ENCODE measurements around the gene PSD.

The PSD gene

DNA sequence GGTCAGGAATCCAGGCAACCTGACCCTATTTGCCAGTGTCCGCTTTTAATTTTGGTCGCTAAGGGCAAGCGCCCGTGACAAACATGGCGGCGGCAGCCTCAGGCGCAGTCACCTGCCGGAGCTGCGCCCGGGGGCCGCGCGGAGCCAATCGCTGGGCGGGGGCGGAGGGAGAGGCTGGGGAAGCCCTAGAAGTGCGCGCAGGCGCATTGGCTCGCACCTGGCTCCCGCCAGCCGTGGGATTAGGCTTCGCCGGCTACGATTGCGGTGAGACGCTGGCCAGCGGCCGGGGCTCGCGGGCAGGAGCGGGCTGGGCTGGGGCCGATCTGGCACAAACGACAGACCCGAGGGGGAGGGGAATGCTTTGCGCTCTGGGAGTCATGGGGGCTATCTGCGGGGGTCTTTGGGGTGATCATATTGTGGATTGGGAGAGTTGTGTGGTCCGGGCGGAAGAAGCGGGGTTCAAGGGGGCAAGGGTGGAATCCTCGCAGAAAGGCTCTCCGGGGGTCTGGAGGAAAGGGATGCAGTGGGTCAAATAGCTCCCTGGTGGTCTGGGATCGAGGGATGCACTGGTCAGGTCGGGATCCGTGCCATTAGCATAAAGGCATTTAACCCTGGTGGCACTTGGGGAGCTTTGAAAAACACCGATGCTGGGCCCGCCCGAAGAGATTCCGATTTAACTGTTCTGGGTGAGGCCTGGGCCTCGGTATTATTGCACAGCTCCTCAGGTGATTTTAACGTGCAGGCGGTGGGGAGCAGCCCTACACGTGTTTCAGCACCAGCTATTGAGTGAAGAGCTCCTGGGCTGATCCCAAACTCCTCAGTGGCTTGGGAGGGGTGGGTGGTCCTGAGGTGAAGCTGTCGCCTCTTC is 42.8 kb upstream of the PSD start (continued):
- TF ChIP-seq, protein P1, sequence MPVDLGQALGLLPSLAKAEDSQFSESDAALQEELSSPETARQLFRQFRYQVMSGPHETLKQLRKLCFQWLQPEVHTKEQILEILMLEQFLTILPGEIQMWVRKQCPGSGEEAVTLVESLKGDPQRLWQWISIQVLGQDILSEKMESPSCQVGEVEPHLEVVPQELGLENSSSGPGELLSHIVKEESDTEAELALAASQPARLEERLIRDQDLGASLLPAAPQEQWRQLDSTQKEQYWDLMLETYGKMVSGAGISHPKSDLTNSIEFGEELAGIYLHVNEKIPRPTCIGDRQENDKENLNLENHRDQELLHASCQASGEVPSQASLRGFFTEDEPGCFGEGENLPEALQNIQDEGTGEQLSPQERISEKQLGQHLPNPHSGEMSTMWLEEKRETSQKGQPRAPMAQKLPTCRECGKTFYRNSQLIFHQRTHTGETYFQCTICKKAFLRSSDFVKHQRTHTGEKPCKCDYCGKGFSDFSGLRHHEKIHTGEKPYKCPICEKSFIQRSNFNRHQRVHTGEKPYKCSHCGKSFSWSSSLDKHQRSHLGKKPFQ (tag by site-specific recombination; IDR thresholded peaks at IDR 0.05), result no peak
- no peak for TF ChIP-seq ZNF366 (tag by site-specific recombination; conservative IDR thresholded peaks at IDR 0.05)
- no peak for TF ChIP-seq ZNF175 (tag by site-specific recombination; IDR thresholded peaks at IDR 0.05)

DNA sequence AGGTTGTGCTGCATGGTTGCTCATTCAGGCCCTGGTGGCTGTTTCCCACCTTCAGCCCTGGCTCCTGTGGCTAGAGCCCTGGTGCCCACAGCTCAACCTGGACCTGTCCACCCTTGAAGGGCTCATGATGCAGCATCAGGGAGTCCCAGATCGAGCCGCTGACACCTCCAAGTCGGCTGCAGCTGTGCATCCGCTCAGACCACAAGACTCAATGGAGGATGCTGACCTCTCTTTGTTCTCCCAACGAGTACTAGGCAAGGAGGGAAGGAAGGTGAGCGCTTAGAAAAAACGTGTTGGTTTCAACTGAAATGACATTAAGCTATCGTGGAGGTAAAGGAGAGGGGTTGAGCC is 42.2 kb upstream of the PSD start:
- ChIA-PET POLR2A (interaction anchor here (0.7 to 4.6 kb wide), 6 partner anchors 9 to 65 kb away, joined by 3 to 39 read pairs (median 6); partner anchors contain the start of genes C10orf95, CUEDC2, FBXL15 and NFKB2), CTCF (interaction anchor here (0.7 to 3.9 kb wide), 5 partner anchors 18 to 231 kb away, joined by 3 to 17 read pairs (median 4); no protein-coding TSS in a partner anchor)
- H3K27ac ChIP-seq (ENCODE audit: extremely low read depth, low read depth, low read length), result no peak overlapping the region; the same call in 1 of the 2 replicates

DNA sequence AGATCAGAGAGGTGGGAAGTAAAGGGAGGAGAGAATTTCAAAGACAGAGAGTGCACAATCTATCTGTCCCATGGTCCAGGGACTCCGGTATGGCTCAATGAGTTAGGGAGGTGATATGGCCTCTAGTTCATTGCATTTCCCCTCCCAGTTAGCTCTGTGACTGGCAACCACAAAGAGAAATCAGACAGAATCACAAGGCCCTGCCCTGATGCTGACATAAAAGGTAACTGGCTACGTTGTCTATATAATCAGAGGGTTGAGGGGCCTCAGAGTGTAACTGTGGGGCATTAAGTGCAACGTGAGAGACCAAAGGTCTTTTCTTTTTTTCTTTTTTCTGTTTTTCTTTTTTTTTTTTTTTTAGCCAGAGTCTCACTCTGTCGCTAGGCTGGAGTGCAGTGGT is 40.1 kb upstream of the PSD start:
- no peak for TF ChIP-seq ZNF324 (tag by site-specific recombination; IDR thresholded peaks at IDR 0.05)
- 0 out of 2 replicates have a peak, but pooled peaks have one; percentile 29 for TF ChIP-seq ZNF600 (tag by site-specific recombination; IDR thresholded peaks at IDR 0.05)
- POLR2A ChIA-PET, result interaction anchor here (4.6 kb wide), 1 partner anchor 7 kb away, joined by 39 read pairs; the partner anchor contains the start of gene C10orf95
- CTCF ChIA-PET, result interaction anchor here (0.6 kb wide), 2 partner anchors 40 to 137 kb away, joined by 3 to 5 read pairs; no protein-coding TSS in a partner anchor
- peaks cover 5 to 14% of the 10 kb centered on the region in 2 experiments; a peak in 2 of 3 replicates for H3K36me3 ChIP-seq (ENCODE audit: control insufficient read depth in 2 of 2, insufficient read depth in 1 of 2, low read length in 2 of 2)
- no peaks in the 10 kb centered on the region for H3K9me3 ChIP-seq (ENCODE audit: control insufficient read depth, insufficient read depth, low read depth, low read length)
- H3K4me3 ChIP-seq (ENCODE audit: low read depth, low read length), result no peak overlapping the region
- 0 out of 2 replicates have a peak, but pooled peaks cover 2% of the 10 kb centered on the region for H3K4me1 ChIP-seq (ENCODE audit: control insufficient read depth, insufficient read depth, low read length)
- H3K27ac ChIP-seq (ENCODE audit: extremely low read depth, low read depth, low read length), result no peak overlapping the region

More for the DNA sequence above, 42.2 kb upstream of the PSD start:
- Histone ChIP-seq H3K4me1 (ENCODE audit: control insufficient read depth, insufficient read depth, low read length) (0 out of 2 replicates have a peak, but pooled peaks cover 2% of the 10 kb centered on the region), H3K4me3 (ENCODE audit: low read depth, low read length) (no peak overlapping the region), H3K9me3 (ENCODE audit: control insufficient read depth, insufficient read depth, low read depth, low read length) (no peaks in the 10 kb centered on the region), H3K36me3 (ENCODE audit: control insufficient read depth in 2 of 2, insufficient read depth in 1 of 2, low read length in 2 of 2) (peaks cover 0 to 6% of the 10 kb centered on the region in 2 experiments; a peak in 2 of 3 replicates)
- TF ChIP-seq, protein P1 (tag by site-specific recombination; IDR thresholded peaks at IDR 0.05), result no peak
- TF ChIP-seq, protein P2, sequence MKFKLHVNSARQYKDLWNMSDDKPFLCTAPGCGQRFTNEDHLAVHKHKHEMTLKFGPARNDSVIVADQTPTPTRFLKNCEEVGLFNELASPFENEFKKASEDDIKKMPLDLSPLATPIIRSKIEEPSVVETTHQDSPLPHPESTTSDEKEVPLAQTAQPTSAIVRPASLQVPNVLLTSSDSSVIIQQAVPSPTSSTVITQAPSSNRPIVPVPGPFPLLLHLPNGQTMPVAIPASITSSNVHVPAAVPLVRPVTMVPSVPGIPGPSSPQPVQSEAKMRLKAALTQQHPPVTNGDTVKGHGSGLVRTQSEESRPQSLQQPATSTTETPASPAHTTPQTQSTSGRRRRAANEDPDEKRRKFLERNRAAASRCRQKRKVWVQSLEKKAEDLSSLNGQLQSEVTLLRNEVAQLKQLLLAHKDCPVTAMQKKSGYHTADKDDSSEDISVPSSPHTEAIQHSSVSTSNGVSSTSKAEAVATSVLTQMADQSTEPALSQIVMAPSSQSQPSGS (tag by site-specific recombination; IDR thresholded peaks at IDR 0.05; ENCODE audit: low read depth), result no peak
- TF ChIP-seq ZBTB20 (tag by site-specific recombination; IDR thresholded peaks at IDR 0.05) (no peak), ZSCAN30 (tag by site-specific recombination; IDR thresholded peaks at IDR 0.05) (no peak), ZNF555 (tag by site-specific recombination; conservative IDR thresholded peaks at IDR 0.05) (no peak), PRDM1 (tag by site-specific recombination; IDR thresholded peaks at IDR 0.05) (no peak), HOXD13 (CRISPR knock-in tag; IDR thresholded peaks at IDR 0.05; ENCODE audit: borderline replicate concordance) (no peak), ZNF433 (tag by site-specific recombination; IDR thresholded peaks at IDR 0.05; ENCODE audit: low read depth) (no peak), ZNF76 (tag by site-specific recombination; IDR thresholded peaks at IDR 0.05; ENCODE audit: borderline replicate concordance, low read depth) (no peak), ZNF335 (tag by site-specific recombination; conservative IDR thresholded peaks at IDR 0.05) (no peak), ZEB2 (tag by site-specific recombination; IDR thresholded peaks at IDR 0.05) (no peak), ZNF214 (tag by site-specific recombination; IDR thresholded peaks at IDR 0.05; ENCODE audit: borderline replicate concordance) (no peak)
- TF ChIP-seq, protein P3, sequence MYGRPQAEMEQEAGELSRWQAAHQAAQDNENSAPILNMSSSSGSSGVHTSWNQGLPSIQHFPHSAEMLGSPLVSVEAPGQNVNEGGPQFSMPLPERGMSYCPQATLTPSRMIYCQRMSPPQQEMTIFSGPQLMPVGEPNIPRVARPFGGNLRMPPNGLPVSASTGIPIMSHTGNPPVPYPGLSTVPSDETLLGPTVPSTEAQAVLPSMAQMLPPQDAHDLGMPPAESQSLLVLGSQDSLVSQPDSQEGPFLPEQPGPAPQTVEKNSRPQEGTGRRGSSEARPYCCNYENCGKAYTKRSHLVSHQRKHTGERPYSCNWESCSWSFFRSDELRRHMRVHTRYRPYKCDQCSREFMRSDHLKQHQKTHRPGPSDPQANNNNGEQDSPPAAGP (tag by site-specific recombination; IDR thresholded peaks at IDR 0.05), result no peak

Data from HEK293 (cell line).